CD4-positive, alpha-beta T cell treated with Interleukin-15 for 1 hour (primary cell): ENCODE results near the gene TEAD1.

Experiments used
- DNase-seq: peaks from one replicate; pipeline ENCODE4 v3.0.0-alpha.2; 2020

The TEAD1 gene

DNA sequence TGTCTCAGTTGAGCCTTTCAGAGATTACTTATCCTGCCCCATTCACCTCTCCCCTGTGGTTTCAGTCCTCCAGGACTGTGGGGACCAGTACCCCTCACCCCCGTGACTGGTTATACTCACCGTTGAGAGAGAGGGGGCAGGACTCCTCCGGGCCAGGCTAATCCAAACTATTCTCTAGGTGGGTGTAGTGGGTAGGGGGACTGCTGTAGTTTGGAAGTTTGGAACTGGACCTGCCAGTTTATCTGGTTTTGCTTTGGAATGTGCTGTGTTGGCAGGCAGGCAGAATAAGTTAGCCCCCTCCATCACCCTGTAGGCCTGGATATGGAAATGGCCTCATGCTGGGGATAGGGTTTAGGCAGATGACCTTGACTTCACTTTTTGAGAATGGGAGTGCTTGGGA, 13.5 kb downstream of the TEAD1 start:
- DNase-seq: no peak

DNA sequence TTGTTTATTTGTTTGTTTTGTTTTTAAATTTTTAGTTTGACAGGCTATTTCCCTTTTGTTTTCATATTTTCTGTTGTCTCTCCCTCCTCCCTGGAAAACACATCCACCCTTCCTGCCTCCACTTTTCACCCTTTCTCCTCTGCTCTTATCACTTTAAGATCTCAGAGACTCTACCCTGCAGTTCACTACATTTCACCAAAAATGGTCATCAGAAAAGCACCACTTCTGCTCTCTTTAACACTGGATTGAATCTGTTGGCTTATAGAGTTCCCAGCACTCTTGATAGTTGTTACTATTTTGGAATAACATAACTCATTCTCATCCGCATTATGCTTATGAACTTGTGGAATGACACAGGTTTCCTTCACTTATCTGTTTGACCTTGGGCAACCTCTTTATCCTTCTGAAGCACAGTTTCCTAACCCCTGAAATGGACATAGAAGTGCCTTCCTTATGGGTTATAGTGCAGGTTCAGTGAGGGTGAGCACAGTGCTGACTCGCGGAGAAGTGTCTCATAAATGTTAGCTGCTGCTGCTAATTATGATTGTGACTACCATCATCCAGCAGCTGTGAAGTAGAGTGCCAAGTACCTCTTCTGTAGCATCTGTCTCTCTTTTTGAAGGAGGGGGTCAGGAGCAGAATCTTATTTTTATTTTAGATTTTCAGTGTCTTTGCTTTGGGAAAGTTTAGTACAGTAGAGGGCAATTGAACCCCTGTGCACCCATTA, 15.0 kb downstream of the TEAD1 start:
- no peak for DNase-seq

GRCh38 chr11:12690663-12691062, 16.4 kb downstream of the TEAD1 start:
- no peak for DNase-seq

- DNase-seq: no peak
Measured at GRCh38 chr11:12691473-12691872, 17.3 kb downstream of the TEAD1 start.

- no peak for DNase-seq
Measured at GRCh38 chr11:12692229-12693075, 18.2 kb downstream of the TEAD1 start.

DNA sequence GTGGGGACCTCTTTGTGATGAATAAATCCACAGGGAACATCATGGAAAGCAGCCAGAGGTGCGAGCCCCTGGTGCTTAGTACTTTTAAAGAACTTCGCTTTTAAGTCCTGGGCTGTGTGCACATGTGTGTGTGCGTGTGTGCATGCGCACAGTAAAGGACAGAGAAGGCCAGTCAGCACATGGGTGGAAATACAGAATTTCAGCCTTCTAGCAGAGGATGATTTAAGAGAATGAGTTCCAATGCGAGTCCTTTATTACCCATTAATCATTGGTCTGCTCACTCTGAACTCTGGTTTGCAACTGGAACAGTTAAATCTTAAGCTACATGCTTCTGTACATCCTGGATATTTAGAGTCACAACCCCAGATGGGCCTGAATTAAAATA, 18.9 kb downstream of the TEAD1 start:
- DNase-seq: no peak

DNA sequence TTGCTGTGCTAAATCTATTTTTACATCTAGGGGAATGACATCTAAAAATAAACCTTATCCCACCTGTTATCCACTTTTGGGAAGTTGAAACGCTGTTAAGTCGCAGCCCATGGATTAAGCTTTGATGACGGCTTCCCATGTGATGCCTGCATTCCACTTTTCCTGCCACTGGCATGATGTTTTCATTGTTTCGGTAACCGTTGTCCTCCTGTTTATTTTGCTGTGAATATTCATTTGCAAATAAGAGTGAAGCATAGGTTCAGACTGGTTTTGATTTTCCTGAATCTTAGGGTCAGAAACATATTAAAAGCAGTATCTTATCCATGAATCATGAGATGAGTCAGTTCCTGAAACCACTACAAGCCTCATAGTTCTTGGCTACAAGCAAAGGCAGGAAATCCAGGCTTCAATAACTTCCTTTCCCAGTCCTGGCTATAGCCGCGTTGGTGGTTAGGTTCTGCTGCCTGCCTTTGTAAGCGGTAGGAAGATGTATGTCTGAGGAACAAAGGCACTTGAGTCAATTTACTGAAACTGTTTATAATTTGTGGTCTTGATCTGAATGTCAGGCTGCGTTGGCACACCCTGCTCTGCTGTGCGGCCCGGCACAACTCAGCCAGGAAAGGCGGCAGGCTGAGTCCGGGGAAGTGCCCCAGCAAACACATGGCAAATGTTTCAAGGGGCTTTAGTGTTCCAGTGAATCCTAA, 19.4 kb downstream of the TEAD1 start:
- no peak for DNase-seq

DNA sequence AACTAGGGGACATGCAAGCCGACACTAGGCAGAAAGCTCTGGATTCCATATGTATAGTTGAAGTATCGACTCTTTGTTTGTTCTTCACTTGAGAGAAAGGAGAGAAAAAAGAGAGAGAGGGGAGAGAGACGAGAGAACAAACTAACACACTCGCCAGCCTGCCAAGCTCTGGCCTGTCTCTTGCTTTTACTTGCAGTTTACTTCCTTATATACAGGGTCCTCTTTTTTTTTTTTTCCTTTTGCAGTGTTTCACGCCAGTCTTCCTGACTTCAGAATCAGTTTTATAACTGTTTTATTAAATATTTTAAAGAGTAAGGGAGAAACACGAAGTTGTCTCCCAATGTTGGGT, 19.9 kb downstream of the TEAD1 start:
- DNase-seq: no peak

DNA sequence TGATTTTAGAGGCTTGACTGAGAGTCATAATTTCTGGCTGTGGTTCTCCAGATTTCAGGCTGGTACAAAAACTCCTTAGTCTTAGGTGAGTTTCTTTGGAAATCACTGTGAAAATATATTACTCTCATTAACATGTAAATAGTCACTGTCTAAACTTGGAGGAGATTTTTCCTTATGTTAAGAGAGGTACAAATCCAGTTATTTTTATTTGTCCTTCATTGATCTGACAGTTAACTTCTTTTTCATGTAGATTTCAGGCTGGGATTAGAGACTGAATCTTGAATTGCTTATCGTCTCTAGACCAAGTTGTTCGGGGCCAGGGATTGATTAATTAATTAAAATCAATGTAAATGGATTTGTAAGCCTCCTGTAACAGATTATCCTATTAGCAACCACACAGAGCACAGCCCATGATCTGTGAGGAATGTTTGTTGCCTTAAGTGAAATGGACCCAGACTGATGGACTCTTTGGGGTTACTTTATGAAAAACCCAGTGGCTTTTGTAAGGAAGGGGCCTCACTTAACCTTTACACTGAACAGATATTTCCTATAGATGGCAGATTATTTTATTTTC, 21.1 kb downstream of the TEAD1 start:
- DNase-seq: no peak

- no peak for DNase-seq
Measured at GRCh38 chr11:12695873-12696272, 21.7 kb downstream of the TEAD1 start.

DNA sequence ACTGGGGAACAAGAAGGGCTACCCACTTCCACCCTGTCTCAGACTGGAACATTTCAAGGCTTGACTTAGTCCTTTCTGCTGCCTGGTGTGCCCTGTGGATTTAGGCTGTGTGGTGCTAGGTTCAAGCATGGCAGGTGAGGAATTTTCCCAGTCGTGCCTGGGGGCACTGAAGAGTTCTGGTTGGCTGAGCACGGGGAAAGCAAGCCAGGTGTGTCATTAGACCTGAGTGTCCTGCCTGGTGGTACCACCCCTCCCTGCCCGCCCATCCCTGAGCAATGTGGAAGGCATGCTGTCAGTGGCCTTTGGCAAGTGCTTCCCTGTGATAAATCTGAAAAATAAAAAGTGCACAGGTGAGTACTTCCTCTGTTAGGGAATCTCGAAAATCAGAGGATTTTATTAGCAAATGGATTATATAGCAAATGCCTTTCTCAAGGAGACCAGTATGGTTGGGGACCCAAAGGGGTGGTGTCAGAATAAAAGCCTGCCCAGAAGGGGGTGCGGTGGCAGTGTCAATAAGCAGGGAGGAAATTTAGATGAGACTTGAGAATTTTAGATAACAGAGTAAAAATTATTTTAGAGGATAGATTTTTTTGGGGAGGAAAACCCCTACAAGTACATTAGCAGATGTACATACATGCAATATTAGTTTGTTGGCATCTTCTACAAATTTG, 22.8 kb downstream of the TEAD1 start:
- DNase-seq: no peak

- DNase-seq: no peak
Measured at GRCh38 chr11:12698048-12698447, 23.8 kb downstream of the TEAD1 start.

GRCh38 chr11:12701811-12702592, 27.8 kb downstream of the TEAD1 start:
- DNase-seq: no peak

DNA sequence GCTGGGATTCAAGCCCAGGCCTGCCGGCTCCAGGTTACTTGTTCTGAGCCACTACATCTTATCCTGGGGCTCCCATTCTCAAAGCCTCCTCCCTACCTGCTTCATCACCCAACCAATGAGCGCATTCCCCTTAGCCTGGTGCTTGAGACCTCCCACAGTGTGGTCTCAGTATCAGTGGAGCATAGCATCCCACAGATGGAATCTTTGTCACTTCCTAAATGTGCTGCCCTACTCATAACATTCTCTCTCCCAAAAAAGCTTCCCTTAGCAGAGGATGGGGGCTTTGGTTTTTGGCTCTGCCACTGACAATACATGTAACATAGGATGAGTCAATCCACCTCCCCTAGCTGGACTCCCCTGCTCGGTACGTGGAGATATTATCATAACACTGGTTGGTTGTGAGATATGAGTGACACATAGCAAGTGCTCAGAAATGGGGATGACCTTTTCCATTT, 28.8 kb downstream of the TEAD1 start:
- DNase-seq: no peak

DNA sequence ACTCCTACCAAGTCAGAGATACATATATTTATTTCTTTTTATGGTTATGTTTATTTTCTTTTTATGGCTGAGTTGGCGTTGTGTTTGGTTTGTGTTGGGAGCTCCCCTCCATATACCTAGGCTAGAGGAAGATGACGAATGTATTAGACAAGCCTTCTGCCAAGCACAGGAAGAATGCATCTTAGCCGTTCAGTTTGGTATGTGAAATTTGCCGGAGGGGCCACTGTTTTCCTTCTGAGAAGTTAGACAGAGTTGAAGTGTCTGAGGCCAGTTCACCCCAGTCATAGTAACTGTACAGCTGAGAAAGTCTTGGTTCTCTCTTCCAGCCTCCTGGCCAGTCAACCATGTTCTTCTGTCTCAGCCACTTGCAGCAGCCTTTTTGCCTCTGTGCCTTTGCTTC, 29.8 kb downstream of the TEAD1 start:
- DNase-seq: no peak

DNA sequence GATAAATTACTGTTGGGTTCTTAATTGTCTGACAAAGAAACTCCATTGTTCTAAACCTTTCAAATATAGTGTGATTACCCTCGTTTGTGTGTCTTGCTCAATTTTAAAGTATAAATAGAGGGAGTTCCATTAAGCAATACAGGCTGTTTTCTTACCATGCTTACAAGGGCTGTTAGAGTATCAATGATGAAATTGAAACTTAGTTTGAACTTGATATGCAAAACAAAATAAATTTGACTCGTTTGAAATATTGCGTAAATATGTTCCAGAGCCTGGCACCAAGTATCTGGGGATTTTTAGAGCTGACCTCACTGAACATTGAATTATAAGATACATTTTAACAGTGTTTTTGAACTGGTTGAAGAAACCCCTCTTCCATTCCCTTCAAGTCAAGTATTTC, 31.7 kb downstream of the TEAD1 start:
- DNase-seq: no peak

GRCh38 chr11:12706545-12707499, 32.6 kb downstream of the TEAD1 start:
- DNase-seq: no peak

DNA sequence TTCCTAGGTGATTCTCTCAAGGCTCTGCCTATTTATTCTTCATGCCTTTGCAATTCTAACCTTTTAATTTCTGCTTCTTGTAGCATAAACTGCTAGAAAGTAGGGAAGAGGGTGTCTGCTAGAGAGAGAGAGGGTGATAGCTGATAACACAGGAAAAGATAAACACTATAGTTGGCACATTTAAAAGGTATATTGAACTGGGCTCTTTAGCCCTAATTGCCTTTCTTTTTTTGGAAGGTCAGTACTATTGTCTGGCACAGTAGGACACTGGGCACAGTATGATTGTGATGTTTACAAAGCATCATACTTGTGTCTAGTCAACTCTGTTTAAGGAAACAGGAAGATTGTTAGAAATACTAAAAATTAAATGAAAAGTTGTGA, 33.3 kb downstream of the TEAD1 start:
- DNase-seq: no peak

DNA sequence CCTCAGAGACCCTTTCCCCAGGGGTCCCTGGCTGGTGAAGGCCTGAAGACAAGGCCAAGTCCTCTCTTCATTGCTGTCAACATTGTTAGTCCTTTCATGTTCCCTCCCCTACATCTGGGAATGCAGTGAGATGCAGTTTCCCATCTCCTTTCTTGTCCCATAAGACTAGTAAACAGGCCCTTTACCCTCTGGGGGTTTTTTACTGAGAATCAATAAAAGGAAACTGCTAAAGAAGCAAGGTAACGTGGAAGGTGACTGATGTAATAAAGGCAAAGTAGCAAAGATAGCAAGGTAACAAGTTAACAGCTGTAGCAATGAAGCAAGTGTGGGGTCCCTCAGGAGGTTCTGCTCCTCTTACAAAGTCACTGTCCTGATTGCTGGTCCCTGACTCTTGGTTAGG, 37.3 kb downstream of the TEAD1 start:
- DNase-seq: no peak

GRCh38 chr11:12712132-12712531, 37.9 kb downstream of the TEAD1 start:
- DNase-seq: no peak

DNA sequence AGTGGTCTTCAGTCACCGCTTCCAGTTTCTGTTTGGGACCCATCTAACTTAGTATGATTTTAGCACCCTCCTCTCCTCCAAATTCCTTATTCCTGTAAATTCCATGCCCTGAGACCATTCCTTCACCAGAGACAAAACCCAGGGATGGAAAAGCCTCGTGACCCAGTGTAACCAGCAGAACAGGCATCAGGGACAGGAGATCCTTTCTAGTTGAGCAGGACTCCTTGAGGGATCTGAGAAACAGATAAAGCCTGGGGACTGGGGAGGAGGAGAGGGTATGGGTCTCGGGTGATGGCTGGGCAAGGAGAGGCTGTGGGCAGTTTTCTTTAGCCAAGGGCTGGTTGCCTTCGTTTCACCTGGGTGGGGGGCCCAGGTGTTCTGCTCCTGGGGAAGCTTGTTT, 40.9 kb downstream of the TEAD1 start:
- no peak for DNase-seq
